OCI-LY7 (cell line): ENCODE results near the gene TMEM179.
"Not testable (repeated sequence)": the region's sequence is repeated elsewhere in the genome, so short reads cannot be mapped to it uniquely, and the experiment has no call there.

Experiments
- CTCF ChIP-seq: fragments of 200-600 bp; sonication (generic); conservative IDR thresholded peaks from 2 replicates; pipeline ENCODE4 v1.5.1; 2014; ENCODE audit warnings: mild to moderate bottlenecking, antibody characterized with exemption, low read length, moderate library complexity, mixed read lengths
- EZH2phosphoT487 ChIP-seq: fragments of 200-600 bp; sonication (generic); IDR thresholded peaks from 2 replicates; pipeline ENCODE4 v1.6.1; 2018; ENCODE audit warnings: low read depth, borderline replicate concordance, mild to moderate bottlenecking, mixed run types, antibody characterized with exemption, low read length, moderate library complexity, mixed read lengths

DNA sequence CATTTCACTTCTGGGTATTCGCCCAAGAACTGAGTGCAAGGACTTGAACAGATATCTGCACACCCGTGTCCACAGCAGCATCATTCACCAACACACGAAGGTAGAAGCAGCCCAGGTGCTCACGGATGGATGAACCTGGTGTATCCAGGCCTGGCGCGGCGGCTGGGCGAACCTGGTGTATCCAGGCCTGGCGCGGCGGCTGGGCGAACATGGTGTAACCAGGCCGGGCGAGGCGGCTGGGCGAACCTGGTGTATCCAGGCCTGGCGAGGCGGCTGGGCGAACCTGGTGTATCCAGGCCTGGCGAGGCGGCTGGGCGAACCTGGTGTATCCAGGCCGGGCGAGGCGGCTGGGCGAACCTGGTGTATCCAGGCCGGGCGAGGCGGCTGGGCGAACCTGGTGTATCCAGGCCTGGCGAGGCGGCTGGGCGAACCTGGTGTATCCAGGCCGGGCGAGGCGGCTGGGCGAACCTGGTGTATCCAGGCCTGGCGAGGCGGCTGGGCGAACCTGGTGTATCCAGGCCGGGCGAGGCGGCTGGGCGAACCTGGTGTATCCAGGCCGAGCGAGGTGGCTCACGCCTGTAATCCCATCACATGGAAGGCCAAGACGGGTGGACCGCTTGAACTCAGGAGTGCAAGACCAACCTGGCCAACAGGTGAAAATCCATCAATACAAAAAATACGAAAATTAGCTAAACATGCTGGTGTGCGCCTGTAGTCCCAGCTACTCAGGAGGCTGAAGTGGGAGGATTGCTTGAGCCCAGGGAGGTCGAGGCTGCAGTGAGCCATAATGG, 48.8 kb upstream of the TMEM179 start:
- not testable (repeated sequence) for TF ChIP-seq CTCF, EZH2phosphoT487
